Measurements from ENCODE around the gene C2CD2L.

- TF ChIP-seq CTCF (conservative IDR thresholded peaks at IDR 0.05; ENCODE audit: low read depth, low read length) (no peak), POLR2A (IDR thresholded peaks at IDR 0.05; ENCODE audit: low read depth, low read length) (no peak), USF2 (IDR thresholded peaks at IDR 0.05; ENCODE audit: low read depth, low read length) (no peak), RAD21 (IDR thresholded peaks at IDR 0.05; ENCODE audit: low read length) (no peak), BHLHE40 (IDR thresholded peaks at IDR 0.05; ENCODE audit: low read depth, low read length) (no peak), MAZ (IDR thresholded peaks at IDR 0.05; ENCODE audit: borderline replicate concordance, low read depth, low read length) (no peak), MAFK (IDR thresholded peaks at IDR 0.05; ENCODE audit: low read depth, low read length) (no peak), CEBPB (IDR thresholded peaks at IDR 0.05; ENCODE audit: low read depth, low read length) (no peak), SMC3 (IDR thresholded peaks at IDR 0.05; ENCODE audit: low read depth, low read length) (no peak), RCOR1 (IDR thresholded peaks at IDR 0.05; ENCODE audit: insufficient replicate concordance, low read length) (no peak), CHD1 (IDR thresholded peaks at IDR 0.05; ENCODE audit: low read depth, low read length) (no peak), FOS (IDR thresholded peaks at IDR 0.05; ENCODE audit: low read depth, low read length) (no peak), MXI1 (IDR thresholded peaks at IDR 0.05; ENCODE audit: borderline replicate concordance, low read depth, low read length) (no peak), RFX5 (IDR thresholded peaks at IDR 0.05; ENCODE audit: low read depth, low read length) (no peak)
Measured at GRCh38 chr11:119092880-119093842, 14.0 kb upstream of the C2CD2L start.
